H9 (cell line): Measurements from ENCODE around the gene PSMD1. TPM values are rescaled to one million over a fixed set of nuclear protein-coding genes. Genes with fewer than 3 reads are reported as not detected.
A peak's percentile ranks its signal among the peaks of the same experiment; 100 is the strongest.

Experiments
- DNase-seq: peaks from one replicate; pipeline ENCODE4 v3.0.0-alpha.2; 2017
- H2AFZ ChIP-seq: one replicate; pipeline ENCODE4 v1.6.1; 2013; ENCODE audit warnings: mild to moderate bottlenecking, low read length, control low read depth, moderate library complexity
- H2AK5ac ChIP-seq: 2 replicates; pipeline ENCODE4 v1.6.1; 2013; ENCODE audit warnings: low read length, control low read depth, mixed read lengths; ENCODE audit not compliant: insufficient read length
- H2BK120ac ChIP-seq: one replicate; pipeline ENCODE4 v1.6.1; 2013; ENCODE audit warnings: low read depth, mild to moderate bottlenecking, low read length, control low read depth, inconsistent platforms; ENCODE audit not compliant: poor library complexity, severe bottlenecking
- H2BK12ac ChIP-seq: 2 replicates; pipeline ENCODE4 v1.6.1; 2013; ENCODE audit warnings: low read length, control low read depth, mixed read lengths, low read depth; ENCODE audit not compliant: insufficient read length
- H2BK15ac ChIP-seq: 2 replicates; pipeline ENCODE4 v1.6.1; 2013; ENCODE audit warnings: low read depth, low read length, control low read depth
- H2BK20ac ChIP-seq: one replicate; pipeline ENCODE4 v1.6.1; 2013; ENCODE audit warnings: low read depth, mild to moderate bottlenecking, low read length, control low read depth, inconsistent platforms; ENCODE audit not compliant: poor library complexity, severe bottlenecking
- H2BK5ac ChIP-seq: 2 replicates; pipeline ENCODE4 v1.6.1; 2013; ENCODE audit warnings: low read length, control low read depth, mixed read lengths; ENCODE audit not compliant: insufficient read length
- H3K14ac ChIP-seq: 2 replicates; pipeline ENCODE4 v1.6.1; 2013; ENCODE audit warnings: low read length, control low read depth; ENCODE audit not compliant: insufficient read depth
- H3K18ac ChIP-seq: 2 replicates; pipeline ENCODE4 v1.6.1; 2013; ENCODE audit warnings: low read depth, mild to moderate bottlenecking, mixed read lengths, low read length, control low read depth; ENCODE audit not compliant: insufficient read length
- H3K23ac ChIP-seq: 2 replicates; pipeline ENCODE4 v1.6.1; 2013; ENCODE audit warnings: low read length, control low read depth, mixed read lengths, low read depth; ENCODE audit not compliant: insufficient read length
- H3K23me2 ChIP-seq: 2 replicates; pipeline ENCODE4 v1.6.1; 2013; ENCODE audit warnings: low read depth, mild to moderate bottlenecking, mixed read lengths, low read length, control low read depth; ENCODE audit not compliant: insufficient read length, poor library complexity, severe bottlenecking
- H3K27ac ChIP-seq: 2 replicates; pipeline ENCODE4 v1.5.1; 2013; ENCODE audit warnings: low read length, control low read depth, mixed read lengths, low read depth; ENCODE audit not compliant: insufficient read length
- H3K27me3 ChIP-seq: 2 replicates; pipeline ENCODE4 v1.6.1; 2013; ENCODE audit warnings: low read length, control low read depth, inconsistent platforms; ENCODE audit not compliant: insufficient read depth
- H3K4ac ChIP-seq: 2 replicates; pipeline ENCODE4 v1.6.1; 2013; ENCODE audit warnings: low read depth, mild to moderate bottlenecking, control low read depth, inconsistent platforms, low read length, moderate library complexity
- H3K4me1 ChIP-seq: 2 replicates; pipeline ENCODE4 v1.6.1; 2013; ENCODE audit warnings: low read length, control low read depth, inconsistent platforms; ENCODE audit not compliant: insufficient read depth
- H3K4me2 ChIP-seq: 2 replicates; pipeline ENCODE4 v1.6.1; 2013; ENCODE audit warnings: low read length, control low read depth, mixed read lengths; ENCODE audit not compliant: insufficient read length, insufficient read depth
- H3K56ac ChIP-seq: 2 replicates; pipeline ENCODE4 v1.6.1; 2013; ENCODE audit warnings: low read depth, mild to moderate bottlenecking, mixed read lengths, low read length, control low read depth; ENCODE audit not compliant: insufficient read length
- H3K79me1 ChIP-seq: 2 replicates; pipeline ENCODE4 v1.6.1; 2013; ENCODE audit warnings: low read depth, mild to moderate bottlenecking, moderate library complexity, low read length, control low read depth, inconsistent platforms; ENCODE audit not compliant: insufficient read depth, poor library complexity, severe bottlenecking
- H3K79me2 ChIP-seq: 2 replicates; pipeline ENCODE4 v1.6.1; 2013; ENCODE audit warnings: low read length, control low read depth, inconsistent platforms; ENCODE audit not compliant: insufficient read depth
- H3K9ac ChIP-seq: 2 replicates; pipeline ENCODE4 v1.6.1; 2013; ENCODE audit warnings: low read length, control low read depth, mixed read lengths; ENCODE audit not compliant: insufficient read length; ENCODE audit errors: extremely low read depth
- H3K9me3 ChIP-seq: one replicate; pipeline ENCODE4 v1.6.1; 2013; ENCODE audit warnings: low read depth, low read length, inconsistent platforms; ENCODE audit not compliant: control insufficient read depth
- H3T11ph ChIP-seq: one replicate; pipeline ENCODE4 v1.6.1; 2013; ENCODE audit warnings: mild to moderate bottlenecking, low read length, control low read depth, inconsistent platforms
- H4K20me1 ChIP-seq: one replicate; pipeline ENCODE4 v1.6.1; 2013; ENCODE audit not compliant: control insufficient read depth, insufficient read length, insufficient read depth
- H4K5ac ChIP-seq: 2 replicates; pipeline ENCODE4 v1.6.1; 2013; ENCODE audit warnings: low read depth, mild to moderate bottlenecking, mixed read lengths, low read length, control low read depth; ENCODE audit not compliant: insufficient read length
- H4K8ac ChIP-seq: replicated peaks from 2 replicates; pipeline ENCODE4 v1.6.1; 2013; ENCODE audit warnings: low read length, control low read depth, mixed read lengths, low read depth; ENCODE audit not compliant: insufficient read length
- H4K91ac ChIP-seq: 2 replicates; pipeline ENCODE4 v1.6.1; 2013; ENCODE audit warnings: low read depth, mild to moderate bottlenecking, moderate library complexity, mixed read lengths, low read length, control low read depth; ENCODE audit not compliant: insufficient read length
- H3K27ac Mint-ChIP-seq, 3 experiments: 2 replicates in 2 of 3; 3 replicates in 1 of 3; pipeline ENCODE4 v1.8.0; 2020 to 2021; ENCODE audit warnings: mixed read lengths in 3 of 3, mild to moderate bottlenecking in 1 of 3, moderate library complexity in 1 of 3
- H3K27me3 Mint-ChIP-seq: 2 replicates; pipeline ENCODE4 v1.8.0; 2021; ENCODE audit warnings: low read depth, mild to moderate bottlenecking, moderate library complexity, mixed read lengths
- H3K36me3 Mint-ChIP-seq, 3 experiments: 2 replicates in 2 of 3; 3 replicates in 1 of 3; pipeline ENCODE4 v1.8.0; 2020 to 2021; ENCODE audit warnings: low read depth in 3 of 3, mixed read lengths in 3 of 3; ENCODE audit not compliant: insufficient read depth in 1 of 3
- H3K4me1 Mint-ChIP-seq, 2 experiments: 2 replicates each; pipeline ENCODE4 v1.8.0; 2020; ENCODE audit warnings: mixed read lengths in 2 of 2
- H3K4me3 Mint-ChIP-seq, 2 experiments: 2 replicates in 1 of 2; 3 replicates in 1 of 2; pipeline ENCODE4 v1.8.0; 2020 to 2021; ENCODE audit warnings: mild to moderate bottlenecking in 2 of 2, mixed read lengths in 2 of 2, moderate library complexity in 1 of 2
- H3K9me3 Mint-ChIP-seq, 2 experiments: 2 replicates in 1 of 2; 3 replicates in 1 of 2; pipeline ENCODE4 v1.8.0; 2020; ENCODE audit warnings: mild to moderate bottlenecking in 2 of 2, mixed read lengths in 2 of 2, moderate library complexity in 1 of 2
- WGBS: extraction: QIAGEN DNeasy Blood & Tissue Kit; methylation state at CpG from one replicate; pipeline ENCODE4 v1.1.7; 2013; ENCODE audit warnings: missing lambda C conversion rate, low lambda C conversion rate, mixed read lengths; ENCODE audit not compliant: insufficient read length; ENCODE audit errors: extremely low coverage; 5-methylcytosine and 5-hydroxymethylcytosine counted together
- total RNA-seq: library from RNA; stranded (reverse); gene quantifications from 2 replicates; pipeline ENCODE4 v1.2.1, GENCODE V29; 2021
- TF ChIP-seq, protein P1 (sequence below): fragments of 200-600 bp; sonication (generic); conservative IDR thresholded peaks from 3 replicates; pipeline ENCODE4 v1.8.0; 2021; ENCODE audit warnings: antibody characterized with exemption, mild to moderate bottlenecking

PSMD1 gene
- total RNA-seq, 1 experiment from 2014 or later = 166 TPM

- Mint-ChIP-seq H3K27me3 (no peaks in the 10 kb centered on the region), H3K27ac (peak overlapping the region in 1 of 3 experiments; percentile 82; a peak in 4 of 7 replicates), H3K4me1 (peaks cover 36 to 38% of the 10 kb centered on the region in 2 experiments), H3K4me3 (peak overlapping the region in 1 of 2 experiments; percentile 30; a peak in 2 of 5 replicates), H3K36me3 (peaks cover 0 to 2% (median 0%) of the 10 kb centered on the region in 3 experiments; a peak in 2 of 7 replicates), H3K9me3 (no peaks in the 10 kb centered on the region)
- TF ChIP-seq, protein P1, sequence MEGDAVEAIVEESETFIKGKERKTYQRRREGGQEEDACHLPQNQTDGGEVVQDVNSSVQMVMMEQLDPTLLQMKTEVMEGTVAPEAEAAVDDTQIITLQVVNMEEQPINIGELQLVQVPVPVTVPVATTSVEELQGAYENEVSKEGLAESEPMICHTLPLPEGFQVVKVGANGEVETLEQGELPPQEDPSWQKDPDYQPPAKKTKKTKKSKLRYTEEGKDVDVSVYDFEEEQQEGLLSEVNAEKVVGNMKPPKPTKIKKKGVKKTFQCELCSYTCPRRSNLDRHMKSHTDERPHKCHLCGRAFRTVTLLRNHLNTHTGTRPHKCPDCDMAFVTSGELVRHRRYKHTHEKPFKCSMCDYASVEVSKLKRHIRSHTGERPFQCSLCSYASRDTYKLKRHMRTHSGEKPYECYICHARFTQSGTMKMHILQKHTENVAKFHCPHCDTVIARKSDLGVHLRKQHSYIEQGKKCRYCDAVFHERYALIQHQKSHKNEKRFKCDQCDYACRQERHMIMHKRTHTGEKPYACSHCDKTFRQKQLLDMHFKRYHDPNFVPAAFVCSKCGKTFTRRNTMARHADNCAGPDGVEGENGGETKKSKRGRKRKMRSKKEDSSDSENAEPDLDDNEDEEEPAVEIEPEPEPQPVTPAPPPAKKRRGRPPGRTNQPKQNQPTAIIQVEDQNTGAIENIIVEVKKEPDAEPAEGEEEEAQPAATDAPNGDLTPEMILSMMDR = no peak
- Histone ChIP-seq H3K14ac (no peak overlapping the region), H3K79me1 (no peaks in the 10 kb centered on the region), H3K9me3 (no peaks in the 10 kb centered on the region), H3K27ac (no peak overlapping the region), H2AK5ac (no peak overlapping the region), H2BK12ac (no peak overlapping the region), H3K23me2 (no peaks in the 10 kb centered on the region), H3K56ac (no peak overlapping the region), H4K91ac (no peak overlapping the region), H3K4ac (no peak overlapping the region), H3K18ac (no peak overlapping the region), H2BK5ac (no peak overlapping the region), H3K27me3 (no peaks in the 10 kb centered on the region), H2BK20ac (no peak overlapping the region), H3K23ac (no peak overlapping the region), H4K8ac (no peak overlapping the region), H3T11ph (no peak overlapping the region), H2BK15ac (no peak overlapping the region), H3K9ac (no peak overlapping the region), H2AFZ (no peak overlapping the region), H4K5ac (no peak overlapping the region), H3K4me2 (no peak overlapping the region), H2BK120ac (no peak overlapping the region), H3K4me1 (0 out of 2 replicates have a peak, but pooled peaks cover 4% of the 10 kb centered on the region), H3K79me2 (no peaks in the 10 kb centered on the region), H4K20me1 (no peaks in the 10 kb centered on the region)
- no CpG with 5 or more reads among the region's 2 CpGs for WGBS
- DNase-seq = no peak
These were observed 59.0 kb downstream of the PSMD1 start for GRCh38 chr2:231115651-231116050.
